ENCODE results near the gene ARHGAP12.

DNA sequence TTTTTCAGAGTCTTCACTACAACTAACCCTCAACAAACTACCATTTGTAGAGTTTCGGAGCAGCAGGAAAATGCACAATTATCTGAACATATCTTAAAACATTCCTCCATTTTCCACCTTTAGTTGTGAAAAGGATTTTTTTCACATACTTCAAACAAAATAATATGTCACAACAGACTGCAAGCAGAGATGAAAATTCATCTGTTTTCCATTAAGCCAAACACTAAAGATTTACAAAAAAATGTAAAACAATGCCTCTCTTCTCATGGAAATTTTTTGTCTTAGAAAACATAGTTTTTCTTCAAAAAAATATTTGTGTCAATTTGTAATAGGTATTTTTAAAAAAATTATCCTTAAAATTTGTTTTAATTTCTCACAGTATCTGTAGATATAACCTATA is 98.9 kb downstream of the ARHGAP12 start:
- TF ChIP-seq CTCF (conservative IDR thresholded peaks at IDR 0.05 in 1 of 2, IDR thresholded peaks at IDR 0.05 in 1 of 2; ENCODE audit: extremely low read depth in 1 of 2, insufficient read depth in 1 of 2, low read depth in 1 of 2, low read length in 2 of 2) (no peak), EZH2 (IDR thresholded peaks at IDR 0.05; ENCODE audit: borderline replicate concordance, low read length) (no peak)

Data from mammary epithelial cell (primary cell).